Stimulated activated CD4-positive, alpha-beta T cell treated with anti-CD3 and anti-CD28 coated beads, Interleukin-12 subunit alpha, Interleukin-12 subunit beta, amount 100 ng/mL, for 48 hours (primary cell): Measurements from ENCODE around the gene APOL2.
"Not testable (repeated sequence)": the region's sequence is repeated elsewhere in the genome, so short reads cannot be mapped to it uniquely, and the experiment has no call there.

Experiments used
- DNase-seq, 3 donors: peaks; one replicate each; pipeline ENCODE4 v3.0.0-alpha.2; 2020; ENCODE audit warnings: low read depth in 2 of 3, low spot score in 1 of 3

Gene APOL2, protein sequence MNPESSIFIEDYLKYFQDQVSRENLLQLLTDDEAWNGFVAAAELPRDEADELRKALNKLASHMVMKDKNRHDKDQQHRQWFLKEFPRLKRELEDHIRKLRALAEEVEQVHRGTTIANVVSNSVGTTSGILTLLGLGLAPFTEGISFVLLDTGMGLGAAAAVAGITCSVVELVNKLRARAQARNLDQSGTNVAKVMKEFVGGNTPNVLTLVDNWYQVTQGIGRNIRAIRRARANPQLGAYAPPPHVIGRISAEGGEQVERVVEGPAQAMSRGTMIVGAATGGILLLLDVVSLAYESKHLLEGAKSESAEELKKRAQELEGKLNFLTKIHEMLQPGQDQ

DNA sequence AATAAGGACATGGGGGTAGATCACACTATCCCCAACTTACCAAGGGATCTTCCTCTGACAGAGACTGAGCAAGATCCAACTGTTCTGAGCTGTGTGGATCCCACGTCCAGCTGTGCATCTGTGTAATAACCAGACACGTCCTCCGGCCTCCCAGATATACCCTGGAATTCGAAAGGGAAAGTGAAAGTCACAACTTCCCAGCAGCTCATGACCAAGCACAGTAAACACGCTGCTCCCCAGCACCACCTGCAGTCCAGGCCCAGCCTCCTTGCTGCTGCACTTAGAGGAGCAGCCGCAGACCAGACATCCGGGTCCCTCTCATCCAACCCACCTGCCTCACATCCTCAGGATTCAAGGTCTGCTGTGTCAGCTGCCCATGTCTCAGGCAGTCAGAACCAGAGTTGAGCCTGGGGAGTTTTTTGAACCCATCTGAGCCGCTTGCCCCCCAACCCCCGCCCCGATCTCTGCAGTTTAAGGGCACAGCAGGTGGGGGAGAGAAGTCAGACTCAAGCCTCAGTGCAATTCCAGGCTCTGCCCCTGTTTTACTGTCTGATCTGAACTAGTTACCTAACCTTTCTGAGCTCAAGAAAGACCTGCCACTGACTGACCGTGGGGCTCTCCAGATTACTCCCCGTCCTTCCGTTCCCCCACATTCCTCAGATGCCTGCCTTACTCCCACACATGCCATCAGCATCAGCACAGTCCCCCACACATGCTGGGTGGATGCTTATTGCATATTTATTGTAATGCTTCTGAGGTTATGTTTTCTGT is at the start of gene APOL2:
APOL2 (minus strand) TSS at position 127 of the 771 bp plus-strand sequence. CDS start 6,365 bp downstream, outside the sequence.
- peak; percentile 77 to 87 (median 79) for DNase-seq

GRCh38 chr22:36288571-36289405 is 49.5 kb upstream of the APOL2 start:
- DNase-seq: no peak

DNA sequence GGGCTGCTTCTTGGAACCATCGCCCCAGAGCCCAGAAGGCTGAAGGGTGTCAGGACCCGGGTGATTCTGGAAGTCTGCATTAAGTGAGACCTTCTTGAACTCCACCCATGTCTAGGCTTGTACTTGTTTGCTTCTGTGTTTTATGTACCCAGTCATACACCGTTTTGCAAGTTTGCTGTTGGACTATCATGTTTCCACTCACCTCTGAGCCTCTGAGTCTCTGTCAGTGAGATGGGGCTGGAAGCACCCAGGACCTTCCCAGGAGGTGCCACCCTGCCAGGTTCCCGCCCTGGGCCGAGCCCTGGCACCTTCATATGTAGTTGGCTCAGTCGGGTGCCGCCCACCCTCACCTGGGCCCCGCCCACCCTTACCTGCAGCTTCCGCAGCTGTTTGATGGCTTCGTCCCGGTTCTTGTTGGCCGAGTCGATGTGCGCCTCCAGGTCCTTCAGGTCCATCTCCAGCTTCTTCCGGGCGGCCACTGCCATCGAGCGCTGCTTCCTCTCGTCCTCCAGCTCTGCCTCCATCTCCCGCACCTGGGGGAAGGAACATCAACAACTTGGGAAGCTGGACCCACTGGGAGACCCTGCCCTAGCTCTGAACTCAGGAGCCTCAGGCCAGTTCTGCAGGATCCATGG is 48.7 kb upstream of the APOL2 start:
- DNase-seq: no peak

GRCh38 chr22:36286096-36286957 is 47.0 kb upstream of the APOL2 start:
- DNase-seq: peak; percentile 48 to 66 (median 58)

- DNase-seq: no peak
Observed at GRCh38 chr22:36285545-36285944, 46.2 kb upstream of the APOL2 start.

GRCh38 chr22:36285017-36285416 is 45.7 kb upstream of the APOL2 start:
- DNase-seq: no peak

GRCh38 chr22:36284171-36284571 is 44.8 kb upstream of the APOL2 start:
- no peak for DNase-seq

DNA sequence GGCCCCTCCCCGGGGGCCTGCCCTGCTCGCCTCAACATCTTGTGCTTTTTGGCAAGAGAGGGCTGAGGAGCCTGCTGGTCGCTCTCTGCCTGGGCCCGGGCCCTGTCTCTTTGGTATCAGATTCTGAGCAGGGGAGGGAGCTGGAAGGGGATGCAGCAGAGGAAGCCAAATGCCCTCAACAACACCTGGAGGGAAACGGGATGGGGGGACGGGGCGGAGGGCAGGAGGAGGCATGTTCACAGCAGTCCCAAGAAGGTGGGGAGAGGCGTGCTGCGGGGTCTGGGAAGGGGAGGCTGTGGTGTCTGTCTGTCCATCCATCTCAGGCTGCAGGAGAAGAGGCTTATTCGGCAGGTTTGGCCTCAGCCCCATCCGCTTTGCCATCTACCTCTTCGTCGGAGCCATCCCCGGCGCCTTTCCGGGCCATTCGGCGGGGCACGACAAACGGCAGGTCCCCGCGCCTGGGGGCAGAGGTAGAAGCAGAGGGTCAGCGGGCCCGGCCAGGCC is 43.1 kb upstream of the APOL2 start:
- no peak for DNase-seq

DNA sequence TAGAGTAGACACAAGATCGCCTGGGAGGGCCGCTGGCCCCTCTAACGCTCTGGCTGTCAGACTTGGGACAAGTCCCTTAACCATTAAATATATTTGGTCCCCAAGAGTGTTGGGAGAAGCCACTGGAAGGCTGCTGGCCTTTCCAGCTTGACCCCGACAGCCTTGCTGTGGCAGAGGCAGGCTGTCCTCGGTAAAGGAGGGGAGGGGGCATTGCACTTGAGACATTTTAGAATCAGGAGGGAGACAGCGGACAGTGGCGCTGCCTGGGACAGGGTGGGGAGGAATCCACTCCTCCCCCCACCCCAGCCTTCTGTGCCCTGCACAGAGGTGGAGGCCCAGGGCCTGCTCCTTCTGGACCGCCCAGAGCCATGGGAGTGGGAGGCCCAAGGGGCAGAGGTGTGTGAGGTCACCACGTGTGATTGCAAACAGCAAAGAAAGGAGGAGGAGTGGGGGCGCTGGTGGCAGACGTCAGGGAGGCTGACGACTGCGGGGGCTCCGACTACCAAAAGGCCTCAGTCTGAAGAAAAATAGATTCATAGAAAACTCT is 42.5 kb upstream of the APOL2 start:
- no peak for DNase-seq

- DNase-seq: no peak
Observed at GRCh38 chr22:36280379-36280778, 41.1 kb upstream of the APOL2 start.

GRCh38 chr22:36279219-36279666 is 39.9 kb upstream of the APOL2 start:
- no peak for DNase-seq

DNA sequence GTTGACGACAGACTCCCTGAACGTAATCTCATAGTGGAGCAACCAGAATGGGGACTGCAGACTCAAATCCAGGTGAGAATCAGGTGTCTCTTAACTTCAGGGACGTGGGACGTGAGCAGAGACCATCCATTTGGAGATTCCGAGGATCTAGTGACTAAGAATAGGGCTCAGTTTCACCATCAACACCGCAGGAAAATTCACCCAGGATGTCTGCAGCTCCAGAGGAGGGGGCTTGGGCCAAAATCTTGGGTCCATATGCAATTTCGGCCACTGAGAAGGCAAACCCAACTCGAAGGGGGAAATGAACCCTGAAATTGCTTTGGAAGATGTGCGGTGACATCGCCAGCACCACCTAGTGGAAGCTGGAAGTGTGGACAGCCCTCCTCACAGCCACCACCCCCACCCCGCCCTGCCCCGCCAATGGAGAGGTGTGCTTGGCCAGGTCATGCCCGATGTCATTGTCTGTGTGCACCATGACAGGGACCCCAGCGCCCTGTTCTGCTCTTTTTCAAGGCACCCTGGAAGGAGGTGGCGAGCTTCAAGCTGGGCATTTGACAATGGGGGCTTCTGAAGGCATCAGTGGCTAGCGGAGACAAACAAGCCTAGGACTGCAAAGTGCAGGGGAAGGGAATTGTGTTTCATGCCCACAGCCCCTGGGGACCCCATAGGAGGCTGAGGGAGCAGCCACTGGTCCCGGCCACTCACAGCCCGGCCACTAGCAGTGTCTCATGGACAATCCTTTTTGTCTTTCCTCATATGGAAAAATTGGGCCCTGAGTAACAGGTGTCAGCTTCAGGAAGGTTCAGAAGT is 38.4 kb upstream of the APOL2 start:
- DNase-seq: peak; percentile 59 to 66 (median 62)

DNA sequence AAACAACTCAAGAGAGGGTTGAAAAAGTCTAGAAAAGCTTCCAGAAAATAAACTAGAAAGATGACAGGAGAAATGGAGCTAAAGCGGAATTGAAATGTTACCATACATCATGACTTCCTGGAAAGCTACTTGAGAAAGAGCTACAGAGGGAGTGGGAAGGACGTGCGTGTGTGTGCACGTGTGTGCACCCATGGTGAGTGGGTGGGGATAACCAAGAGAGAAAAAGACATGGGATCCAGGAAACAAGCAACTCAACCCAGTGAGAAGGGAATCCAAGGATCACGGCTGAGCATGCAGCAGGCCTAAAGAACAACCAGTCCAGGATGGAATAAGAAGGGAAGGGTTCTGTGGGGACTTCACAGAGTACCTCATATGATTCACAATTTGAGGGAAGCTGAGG is 35.2 kb upstream of the APOL2 start:
- no peak for DNase-seq

- DNase-seq: not testable (repeated sequence)
Observed at GRCh38 chr22:36271951-36272350, 32.6 kb upstream of the APOL2 start.

- DNase-seq: not testable (repeated sequence)
Observed at GRCh38 chr22:36271231-36271630, 31.9 kb upstream of the APOL2 start.

DNA sequence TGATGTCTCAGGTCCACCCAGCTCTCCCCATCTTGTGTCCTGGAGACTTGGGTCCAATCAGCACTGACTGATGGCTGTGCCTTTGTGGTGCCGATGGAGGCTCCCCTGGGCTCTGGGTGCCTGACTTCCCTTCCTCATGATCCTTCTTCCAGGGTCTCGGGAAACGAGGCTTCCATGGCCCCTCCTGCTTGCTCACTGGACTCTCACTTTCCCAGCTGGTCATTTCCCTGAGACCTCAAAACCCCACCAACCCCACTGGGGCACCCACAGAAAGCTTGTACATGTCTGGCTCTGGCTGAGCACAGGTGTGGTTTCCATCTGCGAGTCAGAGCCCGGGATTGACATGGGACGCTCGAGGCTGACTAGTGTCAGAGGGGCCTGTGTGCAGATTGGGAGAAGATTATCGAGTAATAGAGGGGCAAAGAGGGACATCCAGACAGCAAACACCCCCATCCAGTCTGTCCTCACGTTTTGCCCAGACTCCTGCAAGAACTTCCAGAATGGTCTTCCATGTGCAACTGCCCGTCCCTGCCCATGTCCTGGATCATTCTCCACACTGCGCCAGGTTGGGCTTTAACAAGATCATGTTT is 28.7 kb upstream of the APOL2 start:
- no peak for DNase-seq

GRCh38 chr22:36267058-36267457 is 27.7 kb upstream of the APOL2 start:
- DNase-seq: no peak
